CD4-positive, CD25-positive, alpha-beta regulatory T cell (primary cell): ENCODE measurements around the gene OR10C1. TPM values are rescaled to one million over a fixed set of nuclear protein-coding genes. Genes with fewer than 3 reads are reported as not detected.
"Not testable (repeated sequence)": the region's sequence is repeated elsewhere in the genome, so short reads cannot be mapped to it uniquely, and the experiment has no call there.

Experiments used
- ATAC-seq, 2 donors: fragments of 150-1000 bp; cut with Tn5 transposase; one replicate each; pipeline ENCODE4 v1.10.0; 2021; ENCODE audit warnings: low read depth in 2 of 2, moderate number of reproducible peaks in 2 of 2, moderate library complexity in 1 of 2
- DNase-seq, 3 donors: peaks; one replicate each; pipeline versions ENCODE4 v3.0.0 to v3.0.0-alpha.2; 2012 to 2022; ENCODE audit warnings: mixed read lengths in 1 of 3
- H3K27ac ChIP-seq: one replicate; pipeline ENCODE4 v1.7.0; 2013; ENCODE audit warnings: mild to moderate bottlenecking, low read length; ENCODE audit not compliant: insufficient read depth, poor library complexity, severe bottlenecking
- H3K27me3 ChIP-seq: one replicate; pipeline ENCODE4 v1.7.0; 2013; ENCODE audit warnings: low read length; ENCODE audit not compliant: control insufficient read depth, insufficient read depth
- H3K36me3 ChIP-seq: one replicate; pipeline ENCODE4 v1.7.0; 2013; ENCODE audit warnings: mild to moderate bottlenecking, low read length, moderate library complexity; ENCODE audit not compliant: control insufficient read depth, insufficient read depth
- H3K4me1 ChIP-seq: 2 replicates; pipeline ENCODE4 v1.7.0; 2013; ENCODE audit warnings: mild to moderate bottlenecking, low read length; ENCODE audit not compliant: insufficient read depth, control insufficient read depth, poor library complexity, severe bottlenecking
- H3K4me3 ChIP-seq: one replicate; pipeline ENCODE4 v1.7.0; 2013; ENCODE audit warnings: low read depth, mild to moderate bottlenecking, low read length, moderate library complexity
- H3K9me3 ChIP-seq, 2 experiments: 1 replicate in 1 of 2; 2 replicates in 1 of 2; pipeline ENCODE4 v1.7.0; 2013; ENCODE audit warnings: low read length in 2 of 2, mild to moderate bottlenecking in 1 of 2, moderate library complexity in 1 of 2; ENCODE audit not compliant: control insufficient read depth in 2 of 2
- H3K27ac Mint-ChIP-seq, 3 donors: one replicate each; pipeline ENCODE4 v1.8.0; 2020 to 2022; ENCODE audit warnings: mild to moderate bottlenecking in 3 of 3, mixed read lengths in 3 of 3, moderate library complexity in 2 of 3
- H3K27me3 Mint-ChIP-seq: one replicate; pipeline ENCODE4 v1.8.0; 2022; ENCODE audit warnings: mild to moderate bottlenecking, mixed read lengths
- H3K36me3 Mint-ChIP-seq: one replicate; pipeline ENCODE4 v1.8.0; 2020; ENCODE audit warnings: mixed read lengths
- H3K4me1 Mint-ChIP-seq, 4 donors: one replicate each; pipeline ENCODE4 v1.8.0; 2020 to 2022; ENCODE audit warnings: mixed read lengths in 4 of 4, mild to moderate bottlenecking in 1 of 4
- H3K4me3 Mint-ChIP-seq, 4 donors: one replicate each; pipeline ENCODE4 v1.8.0; 2020 to 2022; ENCODE audit warnings: mild to moderate bottlenecking in 4 of 4, mixed read lengths in 4 of 4, moderate library complexity in 3 of 4
- H3K9me3 Mint-ChIP-seq, 7 donors: one replicate each; pipeline ENCODE4 v1.8.0; 2020 to 2022; ENCODE audit warnings: mixed read lengths in 7 of 7, mild to moderate bottlenecking in 3 of 7, moderate library complexity in 2 of 7
- polyA plus RNA-seq, 4 donors: library from polyadenylated mRNA; unstranded; fragments of 300-500 nt; fragmentation: Illumina TruSeq; gene quantifications; one replicate each; pipeline ENCODE4 v1.2.3, GENCODE V29; 2021
- total RNA-seq: library from RNA; stranded (reverse); gene quantifications from one replicate; pipeline ENCODE4 v1.2.3, GENCODE V29; 2022

The OR10C1 gene
- total and polyA plus RNA-seq, 5 donors from 2014 or later: not detected

DNA sequence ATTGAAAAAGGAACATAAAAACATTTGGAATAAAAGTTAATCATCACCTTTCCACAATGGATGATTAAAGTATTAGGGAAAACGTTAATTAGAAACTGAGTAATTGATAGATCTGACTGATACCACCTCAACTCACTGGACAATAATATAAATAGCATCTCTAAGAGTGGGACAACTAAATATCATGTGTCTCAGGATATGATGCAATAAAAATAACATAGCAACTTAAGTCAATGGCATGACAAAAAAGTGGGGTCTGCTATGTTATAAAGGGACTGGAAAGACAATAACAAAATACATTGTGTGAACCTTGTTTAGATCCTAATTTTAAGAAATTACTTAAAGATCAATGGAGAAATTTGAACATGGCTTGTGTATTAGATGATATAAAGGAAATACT lies 14.0 kb upstream of the OR10C1 start:
- Mint-ChIP-seq H3K4me1 (peaks cover 0 to 2% (median 0%) of the 10 kb centered on the region in 4 donors), H3K36me3 (no peaks in the 10 kb centered on the region), H3K4me3 (no peak overlapping the region), H3K27me3 (peaks cover 40% of the 10 kb centered on the region), H3K27ac (no peak overlapping the region), H3K9me3 (peaks cover 0 to 5% (median 0%) of the 10 kb centered on the region in 7 donors)
- Histone ChIP-seq H3K4me1 (no peaks in the 10 kb centered on the region), H3K9me3 (no peaks in the 10 kb centered on the region), H3K27me3 (peaks cover 11% of the 10 kb centered on the region), H3K27ac (no peak overlapping the region), H3K4me3 (no peak overlapping the region), H3K36me3 (no peaks in the 10 kb centered on the region)
- ATAC-seq (no peak), DNase-seq (no peak)

GRCh38 chr6:29426654-29427053 lies 12.5 kb upstream of the OR10C1 start:
- Mint-ChIP-seq H3K27me3 (peaks cover 30% of the 10 kb centered on the region), H3K36me3 (no peaks in the 10 kb centered on the region), H3K27ac (no peak overlapping the region), H3K9me3 (peaks cover 0 to 1% (median 0%) of the 10 kb centered on the region in 7 donors), H3K4me1 (peaks cover 0 to 2% (median 0%) of the 10 kb centered on the region in 4 donors), H3K4me3 (no peak overlapping the region)
- H3K27ac ChIP-seq: no peak overlapping the region
- no peaks in the 10 kb centered on the region for H3K9me3 ChIP-seq
- H3K27me3 ChIP-seq: peaks cover 11% of the 10 kb centered on the region
- DNase-seq: no peak
- no peaks in the 10 kb centered on the region for H3K36me3 ChIP-seq
- no peak for ATAC-seq
- no peaks in the 10 kb centered on the region for H3K4me1 ChIP-seq
- H3K4me3 ChIP-seq: no peak overlapping the region

GRCh38 chr6:29436730-29437129 lies 2.4 kb upstream of the OR10C1 start:
- H3K27me3 ChIP-seq: peaks cover 10% of the 10 kb centered on the region
- H3K9me3 Mint-ChIP-seq, H3K36me3 ChIP-seq, ATAC-seq, H3K27ac Mint-ChIP-seq, H3K4me3 Mint-ChIP-seq, H3K9me3 ChIP-seq, H3K4me1 ChIP-seq, H3K27ac ChIP-seq, H3K4me3 ChIP-seq, H3K36me3 Mint-ChIP-seq, DNase-seq, H3K4me1 Mint-ChIP-seq: not testable (repeated sequence)
- H3K27me3 Mint-ChIP-seq: peaks cover 27% of the 10 kb centered on the region

- Mint-ChIP-seq H3K36me3 (no peaks in the 10 kb centered on the region), H3K27me3 (peaks cover 36% of the 10 kb centered on the region), H3K9me3 (peaks cover 0 to 4% (median 4%) of the 10 kb centered on the region in 7 donors), H3K4me1 (no peaks in the 10 kb centered on the region), H3K27ac (no peak overlapping the region), H3K4me3 (no peak overlapping the region)
- no peaks in the 10 kb centered on the region for H3K36me3 ChIP-seq
- DNase-seq (no peak), ATAC-seq (no peak)
- no peak overlapping the region for H3K27ac ChIP-seq
- no peaks in the 10 kb centered on the region for H3K9me3 ChIP-seq
- H3K4me1 ChIP-seq: no peaks in the 10 kb centered on the region
- no peak overlapping the region for H3K4me3 ChIP-seq
- peaks cover 4% of the 10 kb centered on the region for H3K27me3 ChIP-seq
These were observed 3.6 kb downstream of the OR10C1 start for GRCh38 chr6:29442719-29443118.

DNA sequence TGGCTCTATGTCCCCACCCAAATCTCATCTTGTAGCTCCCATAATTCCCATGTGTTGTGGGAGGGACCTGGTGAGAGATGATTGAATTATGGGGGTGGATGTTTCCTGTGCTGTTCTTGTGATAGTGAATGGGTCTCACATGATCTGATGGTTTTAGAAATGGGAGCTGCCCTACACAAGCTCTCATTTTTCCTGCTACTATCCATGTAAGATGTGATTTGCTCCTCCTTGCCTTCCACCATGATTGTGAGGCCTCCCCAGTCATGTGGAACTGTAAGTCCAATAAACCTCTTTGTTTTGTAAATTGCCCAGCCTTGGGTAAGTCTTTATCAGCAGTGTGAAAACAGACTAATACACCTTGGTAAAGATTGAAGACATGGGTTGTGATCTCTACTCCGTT lies 4.9 kb downstream of the OR10C1 start:
- not testable (repeated sequence) for ATAC-seq, H3K9me3 Mint-ChIP-seq, H3K9me3 ChIP-seq, H3K36me3 ChIP-seq, H3K4me3 Mint-ChIP-seq, H3K4me1 ChIP-seq, H3K4me1 Mint-ChIP-seq, H3K36me3 Mint-ChIP-seq, H3K27ac ChIP-seq, DNase-seq, H3K27ac Mint-ChIP-seq, H3K27me3 ChIP-seq, H3K4me3 ChIP-seq
- H3K27me3 Mint-ChIP-seq: peaks cover 42% of the 10 kb centered on the region

DNA sequence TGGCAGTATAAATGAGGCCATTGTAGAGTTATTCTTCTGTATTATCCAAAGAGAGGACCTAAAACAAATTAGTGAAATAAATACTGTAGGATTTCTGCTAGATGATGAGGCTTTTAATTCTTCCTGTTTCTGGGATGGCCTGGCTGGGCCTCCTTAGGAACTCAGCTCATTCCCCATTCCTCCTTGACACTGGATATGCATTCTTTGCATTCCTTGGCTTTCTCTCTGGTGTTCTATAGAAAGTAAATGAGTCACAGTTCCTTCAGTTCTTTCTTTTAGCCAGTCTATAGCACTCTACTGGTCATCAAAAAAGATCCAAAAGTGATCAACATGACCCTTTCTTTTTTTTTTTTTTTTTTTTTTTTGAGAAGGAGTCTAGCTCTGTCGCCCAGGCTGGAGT lies 8.6 kb downstream of the OR10C1 start:
- peaks cover 14% of the 10 kb centered on the region for H3K27me3 ChIP-seq
- Mint-ChIP-seq H3K9me3 (peaks cover 0 to 11% (median 2%) of the 10 kb centered on the region in 7 donors), H3K4me1 (no peaks in the 10 kb centered on the region), H3K27ac (no peak overlapping the region), H3K4me3 (no peak overlapping the region), H3K36me3 (no peaks in the 10 kb centered on the region), H3K27me3 (peaks cover 38% of the 10 kb centered on the region)
- H3K36me3 ChIP-seq: no peaks in the 10 kb centered on the region
- no peak for ATAC-seq
- no peaks in the 10 kb centered on the region for H3K4me1 ChIP-seq
- DNase-seq: no peak
- H3K9me3 ChIP-seq: no peaks in the 10 kb centered on the region
- no peak overlapping the region for H3K4me3 ChIP-seq
- H3K27ac ChIP-seq: no peak overlapping the region

- Mint-ChIP-seq H3K27me3 (peaks cover 30% of the 10 kb centered on the region), H3K4me1 (no peaks in the 10 kb centered on the region), H3K27ac (no peak overlapping the region), H3K4me3 (no peak overlapping the region), H3K9me3 (peaks cover 0 to 7% (median 0%) of the 10 kb centered on the region in 7 donors), H3K36me3 (no peaks in the 10 kb centered on the region)
- ATAC-seq (no peak), DNase-seq (no peak)
- peaks cover 10% of the 10 kb centered on the region for H3K27me3 ChIP-seq
- H3K4me3 ChIP-seq: no peak overlapping the region
- H3K36me3 ChIP-seq: no peaks in the 10 kb centered on the region
- H3K27ac ChIP-seq: no peak overlapping the region
- H3K4me1 ChIP-seq: no peaks in the 10 kb centered on the region
- no peaks in the 10 kb centered on the region for H3K9me3 ChIP-seq
These were observed 12.5 kb downstream of the OR10C1 start for GRCh38 chr6:29451471-29452193.

GRCh38 chr6:29456971-29457370 lies 17.9 kb downstream of the OR10C1 start, which contains the start of the genes OR11A1 and OR2H1:
Gene OR11A1, minus strand, starts transcription at chr6:29457071. Its CDS starts 29,430 bp downstream, at chr6:29427641.
Gene OR2H1, plus strand, starts transcription at chr6:29457155. Its CDS starts 4,615 bp downstream, at chr6:29461770.
- Histone ChIP-seq H3K36me3 (no peaks in the 10 kb centered on the region), H3K4me1 (no peaks in the 10 kb centered on the region), H3K4me3 (no peak within 1 kb of the TSS), H3K27me3 (peaks cover 9% of the 10 kb centered on the region), H3K9me3 (no peaks in the 10 kb centered on the region), H3K27ac (no peak within 1 kb of the TSS)
- peaks cover 16% of the 10 kb centered on the region for H3K27me3 Mint-ChIP-seq
- H3K4me1 Mint-ChIP-seq: no peaks in the 10 kb centered on the region
- DNase-seq (no peak), ATAC-seq (no peak)
- H3K4me3 Mint-ChIP-seq: no peak within 1 kb of the TSS
- H3K27ac Mint-ChIP-seq: no peak within 1 kb of the TSS
- no peaks in the 10 kb centered on the region for H3K36me3 Mint-ChIP-seq
- peaks cover 0 to 3% (median 0%) of the 10 kb centered on the region in 7 donors for H3K9me3 Mint-ChIP-seq
